Astrocyte (in vitro differentiated cells and primary cell): ENCODE data around the gene FAF2. TPM values are rescaled to one million over a fixed set of nuclear protein-coding genes. Genes with fewer than 3 reads are reported as not detected.

Experiments
- DNase-seq: peaks from one replicate; pipeline ENCODE4 v3.0.0-alpha.2; 2010; ENCODE audit warnings: low read depth
- FAIRE-seq: peaks from 2 replicates; lab custom pipeline; 2011; peaks lifted over from hg19 to GRCh38; lab: Jason Lieb, UNC
- H2AFZ ChIP-seq: 2 replicates; pipeline ENCODE4 v1.6.0; 2012; ENCODE audit warnings: low read depth, low read length, inconsistent platforms
- H3K27ac ChIP-seq: 2 replicates; pipeline ENCODE4 v1.5.1; 2011; ENCODE audit warnings: low read depth, low read length, inconsistent platforms
- H3K27me3 ChIP-seq: 2 replicates; pipeline ENCODE4 v1.6.0; 2011; ENCODE audit warnings: low read length, inconsistent platforms; ENCODE audit not compliant: insufficient read depth
- H3K36me3 ChIP-seq: 2 replicates; pipeline ENCODE4 v1.5.1; 2011; ENCODE audit warnings: low read length, inconsistent platforms; ENCODE audit not compliant: insufficient read depth
- H3K4me1 ChIP-seq: 2 replicates; pipeline ENCODE4 v1.5.1; 2011; ENCODE audit warnings: low read length, inconsistent platforms; ENCODE audit not compliant: insufficient read depth
- H3K4me2 ChIP-seq: 2 replicates; pipeline ENCODE4 v1.6.0; 2012; ENCODE audit warnings: low read length, inconsistent platforms
- H3K4me3 ChIP-seq: 2 replicates; pipeline ENCODE4 v1.5.1; 2011; ENCODE audit warnings: low read depth, mild to moderate bottlenecking, low read length, inconsistent platforms; ENCODE audit not compliant: insufficient read depth
- H3K79me2 ChIP-seq: 2 replicates; pipeline ENCODE4 v1.6.0; 2012; ENCODE audit warnings: mild to moderate bottlenecking, low read length, inconsistent platforms; ENCODE audit not compliant: insufficient read depth
- H3K9ac ChIP-seq: 2 replicates; pipeline ENCODE4 v1.6.0; 2012; ENCODE audit warnings: mild to moderate bottlenecking, low read length, inconsistent platforms
- H3K9me3 ChIP-seq: 2 replicates; pipeline ENCODE4 v1.5.1; 2012; ENCODE audit warnings: low read depth, mild to moderate bottlenecking, low read length, inconsistent platforms; ENCODE audit not compliant: insufficient read depth
- H4K20me1 ChIP-seq: 2 replicates; pipeline ENCODE4 v1.6.0; 2012; ENCODE audit warnings: low read length, inconsistent platforms; ENCODE audit not compliant: insufficient read depth
- H3K27ac Mint-ChIP-seq: one replicate; pipeline ENCODE4 v1.8.0; 2021; ENCODE audit warnings: mild to moderate bottlenecking, mixed read lengths; ENCODE audit not compliant: unreplicated experiment
- H3K27me3 Mint-ChIP-seq: one replicate; pipeline ENCODE4 v1.8.0; 2021; ENCODE audit warnings: low read depth, mixed read lengths; ENCODE audit not compliant: unreplicated experiment
- H3K36me3 Mint-ChIP-seq: one replicate; pipeline ENCODE4 v1.8.0; 2021; ENCODE audit warnings: low read depth, mixed read lengths; ENCODE audit not compliant: unreplicated experiment
- H3K4me1 Mint-ChIP-seq: one replicate; pipeline ENCODE4 v1.8.0; 2021; ENCODE audit warnings: low read depth, mixed read lengths; ENCODE audit not compliant: unreplicated experiment
- H3K4me3 Mint-ChIP-seq: one replicate; pipeline ENCODE4 v1.8.0; 2021; ENCODE audit warnings: mild to moderate bottlenecking, moderate library complexity, mixed read lengths; ENCODE audit not compliant: unreplicated experiment
- H3K9me3 Mint-ChIP-seq: one replicate; pipeline ENCODE4 v1.8.0; 2021; ENCODE audit warnings: mild to moderate bottlenecking, mixed read lengths; ENCODE audit not compliant: unreplicated experiment
- EZH2 ChIP-seq: IDR thresholded peaks from 2 replicates; pipeline ENCODE4 v1.6.1; 2012; ENCODE audit warnings: mild to moderate bottlenecking, low read length, inconsistent platforms; ENCODE audit not compliant: insufficient read depth
- total RNA-seq: library from RNA; stranded (reverse); gene quantifications from 2 replicates; pipeline ENCODE4 v1.2.1, GENCODE V29; 2021
- TF ChIP-seq, protein P1 (sequence below): IDR thresholded peaks from 2 replicates; pipeline ENCODE4 v1.5.1; 2011; ENCODE audit warnings: low read depth, mild to moderate bottlenecking, inconsistent platforms, low read length, moderate library complexity; ENCODE audit not compliant: insufficient read depth

Gene FAF2
- total RNA-seq, 1 donor from 2014 or later = 56.2 TPM

- DNase-seq (no peak), FAIRE-seq (no peak)
- Mint-ChIP-seq H3K4me3 (no peak overlapping the region), H3K27me3 (no peaks in the 10 kb centered on the region), H3K4me1 (peaks cover 4% of the 10 kb centered on the region), H3K36me3 (peaks cover 7% of the 10 kb centered on the region), H3K27ac (no peak overlapping the region), H3K9me3 (no peaks in the 10 kb centered on the region)
- Histone ChIP-seq H3K36me3 (peaks cover 7% of the 10 kb centered on the region), H2AFZ (no peak overlapping the region), H3K27me3 (no peaks in the 10 kb centered on the region), H3K9ac (no peak overlapping the region), H3K27ac (no peak overlapping the region), H3K4me1 (peaks cover 1% of the 10 kb centered on the region), H4K20me1 (peaks cover 68% of the 10 kb centered on the region), H3K4me3 (no peak overlapping the region), H3K4me2 (no peak overlapping the region), H3K79me2 (peaks cover 85% of the 10 kb centered on the region), H3K9me3 (no peaks in the 10 kb centered on the region)
- TF ChIP-seq, protein P1, sequence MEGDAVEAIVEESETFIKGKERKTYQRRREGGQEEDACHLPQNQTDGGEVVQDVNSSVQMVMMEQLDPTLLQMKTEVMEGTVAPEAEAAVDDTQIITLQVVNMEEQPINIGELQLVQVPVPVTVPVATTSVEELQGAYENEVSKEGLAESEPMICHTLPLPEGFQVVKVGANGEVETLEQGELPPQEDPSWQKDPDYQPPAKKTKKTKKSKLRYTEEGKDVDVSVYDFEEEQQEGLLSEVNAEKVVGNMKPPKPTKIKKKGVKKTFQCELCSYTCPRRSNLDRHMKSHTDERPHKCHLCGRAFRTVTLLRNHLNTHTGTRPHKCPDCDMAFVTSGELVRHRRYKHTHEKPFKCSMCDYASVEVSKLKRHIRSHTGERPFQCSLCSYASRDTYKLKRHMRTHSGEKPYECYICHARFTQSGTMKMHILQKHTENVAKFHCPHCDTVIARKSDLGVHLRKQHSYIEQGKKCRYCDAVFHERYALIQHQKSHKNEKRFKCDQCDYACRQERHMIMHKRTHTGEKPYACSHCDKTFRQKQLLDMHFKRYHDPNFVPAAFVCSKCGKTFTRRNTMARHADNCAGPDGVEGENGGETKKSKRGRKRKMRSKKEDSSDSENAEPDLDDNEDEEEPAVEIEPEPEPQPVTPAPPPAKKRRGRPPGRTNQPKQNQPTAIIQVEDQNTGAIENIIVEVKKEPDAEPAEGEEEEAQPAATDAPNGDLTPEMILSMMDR = no peak
- no peak for TF ChIP-seq EZH2
Observed at GRCh38 chr5:176454724-176455394, 6.7 kb downstream of the FAF2 start.

DNA sequence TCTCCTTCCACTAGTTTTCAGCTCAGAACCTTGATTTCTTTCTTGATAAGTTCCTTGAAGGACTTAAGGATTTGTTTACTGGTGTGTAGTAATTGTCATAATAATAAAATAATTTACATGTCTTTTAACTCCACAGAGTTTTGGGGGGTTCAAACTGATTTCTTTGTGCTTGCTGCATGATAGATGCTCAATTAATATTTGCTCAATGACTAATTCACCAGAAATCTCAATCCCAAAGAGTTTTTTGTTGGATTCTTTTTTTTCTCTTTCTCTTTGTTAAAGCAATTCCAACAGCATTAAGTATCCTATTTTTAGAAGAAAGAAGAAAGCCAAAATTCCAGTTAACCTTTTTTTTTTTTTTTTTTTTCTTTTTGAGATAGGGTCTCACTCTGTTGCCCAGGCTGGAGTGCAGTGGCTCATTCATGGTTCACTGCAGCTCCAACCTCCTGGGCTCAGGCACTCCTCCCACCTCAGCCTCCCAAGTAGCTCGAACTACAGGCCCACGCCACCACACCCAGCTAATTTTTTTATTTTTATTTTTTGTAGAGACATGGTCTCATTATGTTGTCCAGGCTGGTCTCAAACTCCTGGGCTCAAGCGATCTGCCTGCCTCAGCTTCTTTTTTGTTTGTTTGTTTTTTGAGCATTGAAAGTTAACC, 10.8 kb downstream of the FAF2 start:
- Histone ChIP-seq H3K36me3 (peaks cover 4% of the 10 kb centered on the region), H3K27ac (no peak overlapping the region), H3K79me2 (peaks cover 92% of the 10 kb centered on the region), H4K20me1 (peaks cover 81% of the 10 kb centered on the region), H3K4me3 (no peak overlapping the region), H3K9me3 (no peaks in the 10 kb centered on the region), H3K4me2 (no peak overlapping the region), H3K4me1 (no peaks in the 10 kb centered on the region), H3K9ac (no peak overlapping the region), H3K27me3 (no peaks in the 10 kb centered on the region), H2AFZ (no peak overlapping the region)
- no peak overlapping the region for H3K27ac Mint-ChIP-seq
- H3K27me3 Mint-ChIP-seq = no peaks in the 10 kb centered on the region
- H3K4me3 Mint-ChIP-seq = no peak overlapping the region
- DNase-seq = peak; percentile 22
- no peak for TF ChIP-seq EZH2
- TF ChIP-seq, protein P1 = no peak
- H3K36me3 Mint-ChIP-seq = peaks cover 7% of the 10 kb centered on the region
- peaks cover 4% of the 10 kb centered on the region for H3K4me1 Mint-ChIP-seq
- no peak for FAIRE-seq
- H3K9me3 Mint-ChIP-seq = no peaks in the 10 kb centered on the region

DNA sequence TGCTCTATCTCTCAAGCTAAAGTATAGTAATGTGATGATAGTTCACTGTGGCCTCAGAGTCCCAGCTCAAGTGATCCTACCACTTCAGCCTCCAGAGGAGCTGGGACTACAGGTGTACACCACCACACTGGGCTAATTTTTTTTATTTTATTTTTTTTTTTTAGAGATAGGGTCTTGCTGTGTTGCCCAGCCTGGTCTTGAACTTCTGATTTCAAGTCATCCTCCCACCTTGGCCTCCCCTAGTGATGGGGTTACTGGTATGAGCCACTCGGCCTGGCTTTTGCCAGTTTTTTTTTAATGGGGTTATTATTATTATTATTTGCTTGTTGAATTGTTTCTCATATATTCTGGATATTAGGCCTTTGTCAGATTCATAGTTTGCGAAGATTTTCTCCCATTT, 13.2 kb downstream of the FAF2 start:
- no peaks in the 10 kb centered on the region for H3K27me3 ChIP-seq
- H3K4me3 Mint-ChIP-seq = no peak overlapping the region
- peaks cover 10% of the 10 kb centered on the region for H3K4me1 Mint-ChIP-seq
- H3K9ac ChIP-seq = no peak overlapping the region
- no peak overlapping the region for H3K27ac Mint-ChIP-seq
- no peak for TF ChIP-seq EZH2
- TF ChIP-seq, protein P1 = no peak
- H3K4me2 ChIP-seq = no peak overlapping the region
- H3K9me3 Mint-ChIP-seq = no peaks in the 10 kb centered on the region
- H3K4me3 ChIP-seq = no peak overlapping the region
- peaks cover 94% of the 10 kb centered on the region for H3K79me2 ChIP-seq
- no peak overlapping the region for H2AFZ ChIP-seq
- H3K36me3 Mint-ChIP-seq = peaks cover 9% of the 10 kb centered on the region
- no peaks in the 10 kb centered on the region for H3K27me3 Mint-ChIP-seq
- peaks cover 92% of the 10 kb centered on the region for H4K20me1 ChIP-seq
- no peak for FAIRE-seq
- H3K4me1 ChIP-seq = no peaks in the 10 kb centered on the region
- DNase-seq = no peak
- no peak overlapping the region for H3K27ac ChIP-seq
- H3K9me3 ChIP-seq = no peaks in the 10 kb centered on the region
- peaks cover 4% of the 10 kb centered on the region for H3K36me3 ChIP-seq
